HG03558 (cell line): ENCODE measurements around the gene NUDT3.
"Not testable (repeated sequence)": the region's sequence is repeated elsewhere in the genome, so short reads cannot be mapped to it uniquely, and the experiment has no call there.

Experiments
- ATAC-seq: cut with Tn5 transposase; IDR thresholded peaks from one replicate; pipeline ENCODE4 v1.9.1; 2021; ENCODE audit warnings: moderate number of reproducible peaks; ENCODE audit not compliant: unreplicated experiment; ENCODE audit errors: extremely low read depth

The NUDT3 gene

GRCh38 chr6:34347303-34347702, 45.2 kb downstream of the NUDT3 start:
- no peak for ATAC-seq

GRCh38 chr6:34346175-34347119, 46.0 kb downstream of the NUDT3 start:
- no peak for ATAC-seq

- ATAC-seq, result no peak
These were observed 48.7 kb downstream of the NUDT3 start for GRCh38 chr6:34343806-34344205.

- ATAC-seq, result no peak
These were observed 50.2 kb downstream of the NUDT3 start for GRCh38 chr6:34342247-34342646.

GRCh38 chr6:34341481-34341971, 50.9 kb downstream of the NUDT3 start:
- no peak for ATAC-seq

- no peak for ATAC-seq
These were observed 51.5 kb downstream of the NUDT3 start for GRCh38 chr6:34340906-34341480.

- ATAC-seq, result no peak
These were observed 52.1 kb downstream of the NUDT3 start for GRCh38 chr6:34340394-34340793.

- no peak for ATAC-seq
These were observed 52.5 kb downstream of the NUDT3 start for GRCh38 chr6:34339971-34340370.

GRCh38 chr6:34339432-34339831, 53.0 kb downstream of the NUDT3 start:
- ATAC-seq, result no peak

- no peak for ATAC-seq
These were observed 53.7 kb downstream of the NUDT3 start for GRCh38 chr6:34338811-34339210.

- ATAC-seq, result no peak
These were observed 54.1 kb downstream of the NUDT3 start for GRCh38 chr6:34338377-34338776.

GRCh38 chr6:34334796-34335416, 57.6 kb downstream of the NUDT3 start:
- ATAC-seq, result no peak

- no peak for ATAC-seq
These were observed 58.6 kb downstream of the NUDT3 start for GRCh38 chr6:34333858-34334257.

GRCh38 chr6:34332251-34333198, 59.9 kb downstream of the NUDT3 start:
- no peak for ATAC-seq

GRCh38 chr6:34331371-34332050, 61.0 kb downstream of the NUDT3 start:
- ATAC-seq, result no peak

- ATAC-seq, result not testable (repeated sequence)
These were observed 62.7 kb downstream of the NUDT3 start for GRCh38 chr6:34329814-34330213.

- ATAC-seq, result no peak
These were observed 63.5 kb downstream of the NUDT3 start for GRCh38 chr6:34328969-34329368.

- ATAC-seq, result not testable (repeated sequence)
These were observed 64.9 kb downstream of the NUDT3 start for GRCh38 chr6:34327313-34328205.
